ENCODE results near the gene CCDC92.

CCDC92 gene

GRCh38 chr12:123889848-123890535, 82.6 kb downstream of the CCDC92 start:
- no peak for DNase-seq (ENCODE audit: low read depth in 3 of 3)

GRCh38 chr12:123888989-123889388, 83.6 kb downstream of the CCDC92 start:
- no peak for DNase-seq (ENCODE audit: low read depth in 3 of 3)

- DNase-seq (ENCODE audit: low read depth in 3 of 3) = no peak
Observed at GRCh38 chr12:123886931-123887582, 85.6 kb downstream of the CCDC92 start.

- no peak for DNase-seq (ENCODE audit: low read depth in 3 of 3)
Observed at GRCh38 chr12:123886258-123886657, 86.4 kb downstream of the CCDC92 start.

Measured in stimulated activated CD4-positive, alpha-beta T cell treated with anti-CD3 and anti-CD28 coated beads, TNF-alpha, amount 100 ng/mL, for 4 hours (primary cell).